LNCAP (cell line): ENCODE measurements around the gene ESYT3.

ENCODE experiments used
- CTCF ChIP-seq: fragments of 450-650 bp; IDR thresholded peaks from 2 replicates; pipeline ENCODE4 v1.5.1; 2017; ENCODE audit warnings: mild to moderate bottlenecking

The ESYT3 gene

GRCh38 chr3:138496436-138496835 is 62.0 kb downstream of the ESYT3 start:
- no peak for TF ChIP-seq CTCF

GRCh38 chr3:138497021-138497420 is 62.6 kb downstream of the ESYT3 start:
- no peak for TF ChIP-seq CTCF

- TF ChIP-seq CTCF = no peak
These were observed 63.4 kb downstream of the ESYT3 start for GRCh38 chr3:138497851-138498250.

- no peak for TF ChIP-seq CTCF
These were observed 64.6 kb downstream of the ESYT3 start for GRCh38 chr3:138498991-138499390.

- no peak for TF ChIP-seq CTCF
These were observed 73.1 kb downstream of the ESYT3 start for GRCh38 chr3:138507524-138507923.

GRCh38 chr3:138509586-138509985 is 75.2 kb downstream of the ESYT3 start:
- TF ChIP-seq CTCF = no peak

- no peak for TF ChIP-seq CTCF
These were observed 77.5 kb downstream of the ESYT3 start for GRCh38 chr3:138511945-138512344.

- no peak for TF ChIP-seq CTCF
These were observed 78.9 kb downstream of the ESYT3 start for GRCh38 chr3:138513090-138513843.
